ENCODE measurements around the gene ARHGAP24.

Gene ARHGAP24

DNA sequence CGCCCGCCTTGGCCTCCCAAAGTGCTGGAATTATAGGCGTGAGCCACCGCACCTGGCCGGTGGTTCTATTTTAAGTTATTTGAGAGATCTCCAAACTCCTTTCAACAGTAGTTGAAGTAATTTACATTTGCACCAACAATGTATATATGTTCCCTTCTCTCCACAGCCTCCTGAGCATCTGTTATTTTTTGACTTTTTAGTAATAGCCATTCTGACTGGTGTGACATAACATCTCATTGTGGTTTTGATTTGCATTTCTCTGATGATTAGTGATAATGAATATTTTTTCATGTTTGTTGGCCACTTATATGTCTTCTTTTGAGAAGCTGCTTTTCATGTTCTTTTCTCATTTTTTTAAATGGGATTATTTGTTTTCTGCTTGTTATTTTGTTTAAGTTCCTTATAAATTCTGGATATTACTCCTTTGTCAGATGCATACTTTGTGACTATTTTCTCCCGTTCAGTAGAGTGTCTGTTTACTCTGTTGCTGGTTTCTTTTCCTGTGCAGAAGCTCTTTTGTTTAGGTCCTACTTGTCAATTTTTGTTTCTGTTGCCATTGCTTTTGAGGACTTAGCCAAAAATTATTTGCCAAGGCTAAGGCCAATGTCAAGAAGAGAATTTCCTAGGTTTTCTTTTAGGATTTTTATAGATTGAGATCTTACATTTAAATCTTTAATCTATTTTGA, 213.2 kb downstream of the ARHGAP24 start:
- TF ChIP-seq, protein P1, sequence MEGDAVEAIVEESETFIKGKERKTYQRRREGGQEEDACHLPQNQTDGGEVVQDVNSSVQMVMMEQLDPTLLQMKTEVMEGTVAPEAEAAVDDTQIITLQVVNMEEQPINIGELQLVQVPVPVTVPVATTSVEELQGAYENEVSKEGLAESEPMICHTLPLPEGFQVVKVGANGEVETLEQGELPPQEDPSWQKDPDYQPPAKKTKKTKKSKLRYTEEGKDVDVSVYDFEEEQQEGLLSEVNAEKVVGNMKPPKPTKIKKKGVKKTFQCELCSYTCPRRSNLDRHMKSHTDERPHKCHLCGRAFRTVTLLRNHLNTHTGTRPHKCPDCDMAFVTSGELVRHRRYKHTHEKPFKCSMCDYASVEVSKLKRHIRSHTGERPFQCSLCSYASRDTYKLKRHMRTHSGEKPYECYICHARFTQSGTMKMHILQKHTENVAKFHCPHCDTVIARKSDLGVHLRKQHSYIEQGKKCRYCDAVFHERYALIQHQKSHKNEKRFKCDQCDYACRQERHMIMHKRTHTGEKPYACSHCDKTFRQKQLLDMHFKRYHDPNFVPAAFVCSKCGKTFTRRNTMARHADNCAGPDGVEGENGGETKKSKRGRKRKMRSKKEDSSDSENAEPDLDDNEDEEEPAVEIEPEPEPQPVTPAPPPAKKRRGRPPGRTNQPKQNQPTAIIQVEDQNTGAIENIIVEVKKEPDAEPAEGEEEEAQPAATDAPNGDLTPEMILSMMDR (IDR thresholded peaks at IDR 0.05) = no peak
- H3K36me3 ChIP-seq = no peaks in the 10 kb centered on the region
- H3K4me1 ChIP-seq (ENCODE audit: control insufficient read depth in 1 of 2, insufficient read depth in 1 of 2, low read depth in 1 of 2, low read length in 1 of 2) = peaks cover 0 to 7% of the 10 kb centered on the region in 2 experiments
- no peak overlapping the region for H3K4me3 ChIP-seq (ENCODE audit: low read depth in 1 of 2, low read length in 1 of 2)
- no peaks in the 10 kb centered on the region for H3K9me3 ChIP-seq
- H3K27ac ChIP-seq = no peak overlapping the region
- H3K27me3 ChIP-seq = no peaks in the 10 kb centered on the region

DNA sequence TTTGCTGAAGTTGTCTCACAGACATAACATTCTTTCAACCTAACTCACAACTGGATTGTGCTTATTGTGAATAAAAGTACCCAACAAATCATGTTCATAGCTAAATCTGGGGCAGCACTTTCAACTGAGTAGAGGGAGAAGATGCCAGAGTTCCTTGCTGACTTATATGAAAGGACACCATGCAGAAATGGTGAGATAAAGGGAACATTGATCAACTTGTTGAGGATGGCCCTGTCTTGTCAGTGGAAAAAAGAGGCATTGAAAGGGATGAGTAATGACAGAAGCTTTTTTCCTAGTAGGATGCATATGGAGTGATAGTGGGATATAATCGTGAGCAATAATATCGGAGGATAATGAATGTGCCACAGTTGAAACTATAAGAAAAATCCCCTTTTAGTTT, 221.7 kb downstream of the ARHGAP24 start:
- Histone ChIP-seq H3K4me3 (ENCODE audit: low read depth in 1 of 2, low read length in 1 of 2) (no peak overlapping the region), H3K27ac (peak overlapping the region; percentile 21), H3K9me3 (no peaks in the 10 kb centered on the region), H3K4me1 (ENCODE audit: control insufficient read depth in 1 of 2, insufficient read depth in 1 of 2, low read depth in 1 of 2, low read length in 1 of 2) (peaks cover 46 to 49% of the 10 kb centered on the region in 2 experiments), H3K27me3 (no peaks in the 10 kb centered on the region), H3K36me3 (no peaks in the 10 kb centered on the region)
- TF ChIP-seq, protein P1 (IDR thresholded peaks at IDR 0.05) = no peak

DNA sequence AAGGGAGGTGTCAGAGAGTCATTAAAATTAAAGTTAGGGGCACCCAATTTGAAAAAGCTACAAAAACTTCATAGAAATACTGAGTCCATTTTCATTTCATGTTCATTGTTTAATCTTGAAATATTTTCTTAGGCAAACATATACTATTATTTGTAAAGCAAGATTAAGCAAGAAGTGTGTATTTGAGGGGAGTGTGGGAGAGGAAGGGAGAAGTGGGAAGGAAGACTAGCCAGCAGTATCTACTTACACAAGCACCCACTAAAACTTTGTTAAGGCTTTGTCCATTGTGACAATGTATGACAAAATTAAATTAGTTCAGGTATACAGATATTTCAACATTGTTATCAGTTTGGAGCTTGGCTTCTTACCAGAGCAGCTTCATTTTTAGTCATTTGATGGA, 222.9 kb downstream of the ARHGAP24 start:
- Histone ChIP-seq H3K27ac (peak overlapping the region; percentile 72), H3K4me3 (ENCODE audit: low read depth in 1 of 2, low read length in 1 of 2) (no peak overlapping the region), H3K9me3 (no peaks in the 10 kb centered on the region), H3K36me3 (no peaks in the 10 kb centered on the region), H3K27me3 (no peaks in the 10 kb centered on the region), H3K4me1 (ENCODE audit: control insufficient read depth in 1 of 2, insufficient read depth in 1 of 2, low read depth in 1 of 2, low read length in 1 of 2) (peaks cover 48 to 59% of the 10 kb centered on the region in 2 experiments)
- TF ChIP-seq, protein P1 (IDR thresholded peaks at IDR 0.05) = no peak

DNA sequence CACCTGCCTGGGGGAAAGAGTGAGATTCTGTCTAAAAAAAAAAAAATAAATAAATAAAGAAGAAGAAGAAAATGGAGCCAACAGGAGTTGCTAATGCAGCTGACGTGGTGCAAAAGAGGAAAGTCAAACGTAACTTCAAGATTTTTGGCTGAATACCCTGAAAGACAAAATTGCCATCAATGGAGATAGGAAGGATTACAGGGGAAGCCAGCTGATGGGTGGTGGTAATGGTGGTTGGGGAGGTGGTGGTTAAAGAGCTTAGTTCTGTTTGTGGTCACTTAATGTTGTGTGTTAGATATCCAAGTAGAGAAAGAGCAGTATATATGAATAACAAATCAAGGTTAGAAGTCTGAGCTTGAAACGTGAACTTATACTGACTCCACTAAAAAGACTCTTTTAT, 225.4 kb downstream of the ARHGAP24 start:
- H3K9me3 ChIP-seq = no peaks in the 10 kb centered on the region
- peaks cover 48 to 59% of the 10 kb centered on the region in 2 experiments for H3K4me1 ChIP-seq (ENCODE audit: control insufficient read depth in 1 of 2, insufficient read depth in 1 of 2, low read depth in 1 of 2, low read length in 1 of 2)
- TF ChIP-seq, protein P1 (IDR thresholded peaks at IDR 0.05) = no peak
- H3K4me3 ChIP-seq (ENCODE audit: low read depth in 1 of 2, low read length in 1 of 2) = no peak overlapping the region
- H3K27me3 ChIP-seq = no peaks in the 10 kb centered on the region
- H3K36me3 ChIP-seq = no peaks in the 10 kb centered on the region
- peak overlapping the region; percentile 82 for H3K27ac ChIP-seq

DNA sequence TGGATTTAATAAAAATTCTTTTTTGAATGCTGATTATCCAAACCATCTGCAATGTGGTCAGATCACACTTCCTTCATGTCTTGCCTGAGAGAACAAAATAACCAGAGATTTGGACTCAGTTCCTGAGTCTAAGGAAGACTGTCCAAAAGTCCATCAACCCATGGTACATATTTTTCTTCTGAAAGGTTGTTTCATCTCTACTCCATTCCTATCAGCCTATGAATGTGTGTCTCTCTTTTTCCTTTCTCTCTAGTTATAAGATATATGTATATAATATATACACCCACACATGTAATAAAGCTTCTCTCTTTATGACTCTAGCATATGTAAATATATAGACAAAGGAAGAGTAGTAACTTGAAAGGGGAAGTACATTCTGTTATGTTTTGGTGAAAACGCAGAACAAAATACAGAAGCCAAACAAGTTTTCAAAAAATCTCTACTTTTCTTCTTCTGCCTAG, 226.9 kb downstream of the ARHGAP24 start:
- H3K27me3 ChIP-seq = no peaks in the 10 kb centered on the region
- H3K4me1 ChIP-seq (ENCODE audit: control insufficient read depth in 1 of 2, insufficient read depth in 1 of 2, low read depth in 1 of 2, low read length in 1 of 2) = peaks cover 44 to 52% of the 10 kb centered on the region in 2 experiments
- H3K36me3 ChIP-seq = no peaks in the 10 kb centered on the region
- peak overlapping the region; percentile 82 for H3K27ac ChIP-seq
- TF ChIP-seq, protein P1 (IDR thresholded peaks at IDR 0.05) = no peak
- peak overlapping the region in 1 of 2 experiments; percentile 10 for H3K4me3 ChIP-seq (ENCODE audit: low read depth in 1 of 2, low read length in 1 of 2)
- H3K9me3 ChIP-seq = no peaks in the 10 kb centered on the region

Data from neutrophil (primary cell).